Skeletal muscle tissue (tissue), 4 donors: ENCODE data around the gene MYPOP. TPM values are rescaled to one million over a fixed set of nuclear protein-coding genes. Genes with fewer than 3 reads are reported as not detected.

Source experiments
- H3K27ac ChIP-seq: one replicate; pipeline ENCODE4 v1.7.0; 2013; ENCODE audit warnings: mild to moderate bottlenecking, low read depth, low read length, inconsistent platforms
- H3K27me3 ChIP-seq, 3 donors: one replicate each; pipeline ENCODE4 v1.7.0; 2013; ENCODE audit warnings: low read length in 3 of 3; ENCODE audit not compliant: control insufficient read depth in 3 of 3, insufficient read depth in 3 of 3
- H3K36me3 ChIP-seq, 3 donors: one replicate each; pipeline ENCODE4 v1.7.0; 2013; ENCODE audit warnings: low read length in 3 of 3; ENCODE audit not compliant: control insufficient read depth in 3 of 3, insufficient read depth in 3 of 3
- H3K4me1 ChIP-seq, 3 donors: one replicate each; pipeline ENCODE4 v1.7.0; 2013; ENCODE audit warnings: low read length in 3 of 3, mild to moderate bottlenecking in 3 of 3; ENCODE audit not compliant: control insufficient read depth in 3 of 3, insufficient read depth in 3 of 3
- H3K4me3 ChIP-seq, 3 donors: one replicate each; pipeline ENCODE4 v1.7.0; 2013; ENCODE audit warnings: low read length in 3 of 3
- H3K9ac ChIP-seq, 3 donors: one replicate each; pipeline ENCODE4 v1.7.0; 2013; ENCODE audit warnings: low read length in 3 of 3, mild to moderate bottlenecking in 3 of 3, moderate library complexity in 2 of 3, low read depth in 1 of 3
- H3K9me3 ChIP-seq, 3 donors: one replicate each; pipeline ENCODE4 v1.7.0; 2013; ENCODE audit warnings: low read length in 3 of 3; ENCODE audit not compliant: control insufficient read depth in 3 of 3
- total RNA-seq: library from RNA; depleted of rRNA; stranded (reverse); fragments of >200 nt; gene quantifications from one replicate; pipeline ENCODE4 v1.2.3, GENCODE V29; 2014
- donor health status: Osteomylitis.

The MYPOP gene
- total RNA-seq, 1 donor from 2014 or later = 0.52 TPM

GRCh38 chr19:45852983-45853382 lies 49.4 kb downstream of the MYPOP start:
- Histone ChIP-seq H3K36me3 (peaks cover 47 to 57% (median 52%) of the 10 kb centered on the region in 3 donors), H3K9ac (no peak overlapping the region), H3K27me3 (no peaks in the 10 kb centered on the region), H3K4me3 (no peak overlapping the region), H3K9me3 (no peaks in the 10 kb centered on the region), H3K4me1 (no peaks in the 10 kb centered on the region), H3K27ac (no peak overlapping the region)

DNA sequence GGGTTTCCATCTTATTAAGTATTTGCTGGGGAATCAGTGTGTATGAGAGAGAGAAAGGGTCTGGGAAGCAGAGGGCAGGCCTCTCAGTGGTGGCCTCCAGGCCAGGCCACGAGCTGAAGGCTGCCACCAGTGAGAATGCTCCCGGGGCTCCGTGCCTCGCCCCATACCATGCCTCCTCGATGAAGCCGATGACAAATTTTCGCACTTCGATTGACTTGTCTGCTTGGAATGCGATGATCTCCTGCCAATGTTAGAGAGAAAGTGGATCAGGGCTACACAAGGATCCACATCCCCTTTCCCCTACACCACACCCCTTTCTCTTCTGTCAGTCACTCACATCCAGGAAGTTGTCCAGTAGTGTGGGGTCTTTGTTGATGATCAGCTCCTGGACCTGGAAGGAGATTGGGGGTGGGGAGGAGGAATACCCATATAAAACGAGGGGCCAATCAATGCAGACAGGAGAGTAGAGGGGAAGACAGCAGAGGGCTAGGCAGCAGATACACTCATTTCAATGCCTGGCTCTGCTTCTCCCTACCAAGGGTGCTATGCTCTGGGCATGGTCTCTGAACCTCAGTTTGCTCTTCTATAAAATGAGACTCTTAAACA lies 50.2 kb downstream of the MYPOP start:
- Histone ChIP-seq H3K27me3 (no peaks in the 10 kb centered on the region), H3K4me3 (no peak overlapping the region), H3K9ac (no peak overlapping the region), H3K9me3 (no peaks in the 10 kb centered on the region), H3K4me1 (no peaks in the 10 kb centered on the region), H3K36me3 (peaks cover 54 to 64% (median 59%) of the 10 kb centered on the region in 3 donors), H3K27ac (no peak overlapping the region)

GRCh38 chr19:45848922-45849321 lies 53.5 kb downstream of the MYPOP start:
- H3K9me3 ChIP-seq = no peaks in the 10 kb centered on the region
- no peak overlapping the region for H3K4me3 ChIP-seq
- H3K36me3 ChIP-seq = peaks cover 57 to 74% (median 73%) of the 10 kb centered on the region in 3 donors
- no peak overlapping the region for H3K27ac ChIP-seq
- H3K27me3 ChIP-seq = no peaks in the 10 kb centered on the region
- no peaks in the 10 kb centered on the region for H3K4me1 ChIP-seq
- no peak overlapping the region for H3K9ac ChIP-seq

- Histone ChIP-seq H3K9ac (no peak overlapping the region), H3K4me3 (no peak overlapping the region), H3K27me3 (no peaks in the 10 kb centered on the region), H3K27ac (no peak overlapping the region), H3K36me3 (peaks cover 59 to 75% (median 72%) of the 10 kb centered on the region in 3 donors), H3K9me3 (no peaks in the 10 kb centered on the region), H3K4me1 (no peaks in the 10 kb centered on the region)
Measured at GRCh38 chr19:45847663-45848062, 54.8 kb downstream of the MYPOP start.

- no peaks in the 10 kb centered on the region for H3K4me1 ChIP-seq
- H3K9me3 ChIP-seq = no peaks in the 10 kb centered on the region
- no peaks in the 10 kb centered on the region for H3K27me3 ChIP-seq
- peaks cover 48 to 74% (median 61%) of the 10 kb centered on the region in 3 donors for H3K36me3 ChIP-seq
- no peak overlapping the region for H3K4me3 ChIP-seq
- H3K9ac ChIP-seq = no peak overlapping the region
- no peak overlapping the region for H3K27ac ChIP-seq
Measured at GRCh38 chr19:45842198-45842597, 60.2 kb downstream of the MYPOP start.

Other genes starting within 250 kb of the MYPOP start
- gene GIPR, start 234.4 kb downstream of the MYPOP start, total RNA-seq = 0.52 TPM
- gene SNRPD2, start 210.7 kb downstream of the MYPOP start, total RNA-seq = 210 TPM
- gene QPCTL, start 209.9 kb downstream of the MYPOP start, total RNA-seq = 2.6 TPM
- 5.7 TPM for gene FBXO46, start 171.7 kb downstream of the MYPOP start, total RNA-seq
- gene MEIOSIN, start 169.2 kb downstream of the MYPOP start, total RNA-seq = not detected
- gene SIX5, start 133.4 kb downstream of the MYPOP start, total RNA-seq = 8.4 TPM
- gene DMPK, start 120.1 kb downstream of the MYPOP start, total RNA-seq = 160 TPM
- 20.4 TPM for gene DMWD, start 109.8 kb downstream of the MYPOP start, total RNA-seq
- gene RSPH6A, start 87.3 kb downstream of the MYPOP start, total RNA-seq = not detected
- gene SYMPK, start 39.5 kb downstream of the MYPOP start, total RNA-seq = 23.5 TPM
- not detected for gene FOXA3, start 38.3 kb downstream of the MYPOP start, total RNA-seq
- 24.5 TPM for gene IRF2BP1, start 16.5 kb downstream of the MYPOP start, total RNA-seq
- gene NANOS2, start 12.2 kb upstream of the MYPOP start, total RNA-seq = not detected
- gene NOVA2, start 71.3 kb upstream of the MYPOP start, total RNA-seq = 0.52 TPM
- gene CCDC61, start 92.9 kb upstream of the MYPOP start, total RNA-seq = 4.2 TPM
- 2.1 TPM for gene PGLYRP1, start 120.4 kb upstream of the MYPOP start, total RNA-seq
- 3.1 TPM for gene IGFL4, start 138.4 kb upstream of the MYPOP start, total RNA-seq
- not detected for gene IGFL3, start 222.1 kb upstream of the MYPOP start, total RNA-seq
- not detected for gene IGFL2, start 245.6 kb upstream of the MYPOP start, total RNA-seq